22Rv1 (cell line): Measurements from ENCODE around the gene GPR35.

Source experiments
- CTCF ChIP-seq: fragments of 450-650 bp; IDR thresholded peaks from 2 replicates; pipeline ENCODE4 v1.5.1; 2017; ENCODE audit warnings: mild to moderate bottlenecking
- ZFX ChIP-seq: fragments of 450-650 bp; IDR thresholded peaks from 2 replicates; pipeline ENCODE4 v1.6.1; 2017; ENCODE audit warnings: antibody characterized with exemption, borderline replicate concordance

- TF ChIP-seq CTCF = peak; percentile 65
- no peak for TF ChIP-seq ZFX
These were observed 15.7 kb downstream of the GPR35 start for GRCh38 chr2:240640939-240641338.
